ENCODE data around the gene IRF2BP1.

Gene IRF2BP1

DNA sequence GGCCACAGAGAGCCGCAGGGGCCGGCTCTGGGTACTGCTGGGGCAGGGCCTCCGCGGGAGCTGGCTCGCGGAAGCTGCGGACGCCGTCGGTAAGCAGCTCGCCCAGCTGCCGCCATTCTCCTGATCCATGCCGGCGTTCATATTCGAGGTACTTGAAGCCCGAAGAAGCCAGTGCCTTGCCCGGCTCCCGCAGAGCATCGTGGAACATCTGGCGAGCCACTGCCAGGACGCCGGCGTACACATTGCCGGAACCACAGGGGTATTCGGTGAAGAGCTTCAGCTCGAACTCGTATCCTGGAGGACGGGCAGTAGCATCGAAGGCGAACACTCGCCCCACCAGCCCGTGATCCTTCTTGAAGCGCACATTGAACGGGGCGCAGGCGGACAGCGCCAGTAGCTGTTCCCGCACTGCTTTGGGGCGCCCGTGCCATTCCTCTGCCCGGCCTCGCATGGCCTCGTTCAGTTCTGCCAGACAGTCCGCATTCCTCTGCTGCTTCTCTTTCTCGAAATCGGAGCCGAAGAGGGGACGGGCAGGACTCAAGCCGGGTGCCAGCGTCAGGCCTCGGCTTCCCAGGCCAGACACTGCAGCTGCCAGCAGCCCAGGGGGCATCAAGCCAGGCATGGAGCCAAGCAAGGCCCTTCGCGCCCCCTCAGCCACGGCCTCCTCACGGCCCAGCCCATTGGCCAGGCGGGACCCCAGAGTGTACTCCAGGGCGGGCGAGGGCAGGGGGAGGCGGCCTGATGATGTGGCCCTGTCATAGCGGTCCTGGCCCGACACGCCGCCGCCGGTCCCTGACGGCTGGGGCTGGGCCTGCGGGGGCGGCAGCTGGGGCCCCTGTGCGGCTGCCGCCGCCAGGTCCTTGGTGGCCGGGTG is 1.0 kb downstream of the IRF2BP1 start:
- TF ChIP-seq TAF1 (IDR thresholded peaks at IDR 0.05; ENCODE audit: borderline replicate concordance, low read depth, low read length), result no peak
- no peak for TF ChIP-seq POLR2A (IDR thresholded peaks at IDR 0.05; ENCODE audit: low read depth, low read length)
- TF ChIP-seq POLR2AphosphoS5 (IDR thresholded peaks at IDR 0.05; ENCODE audit: low read depth, low read length), result no peak
- FAIRE-seq (no peak), DNase-seq (ENCODE audit: insufficient read length) (peak; percentile 38)

DNA sequence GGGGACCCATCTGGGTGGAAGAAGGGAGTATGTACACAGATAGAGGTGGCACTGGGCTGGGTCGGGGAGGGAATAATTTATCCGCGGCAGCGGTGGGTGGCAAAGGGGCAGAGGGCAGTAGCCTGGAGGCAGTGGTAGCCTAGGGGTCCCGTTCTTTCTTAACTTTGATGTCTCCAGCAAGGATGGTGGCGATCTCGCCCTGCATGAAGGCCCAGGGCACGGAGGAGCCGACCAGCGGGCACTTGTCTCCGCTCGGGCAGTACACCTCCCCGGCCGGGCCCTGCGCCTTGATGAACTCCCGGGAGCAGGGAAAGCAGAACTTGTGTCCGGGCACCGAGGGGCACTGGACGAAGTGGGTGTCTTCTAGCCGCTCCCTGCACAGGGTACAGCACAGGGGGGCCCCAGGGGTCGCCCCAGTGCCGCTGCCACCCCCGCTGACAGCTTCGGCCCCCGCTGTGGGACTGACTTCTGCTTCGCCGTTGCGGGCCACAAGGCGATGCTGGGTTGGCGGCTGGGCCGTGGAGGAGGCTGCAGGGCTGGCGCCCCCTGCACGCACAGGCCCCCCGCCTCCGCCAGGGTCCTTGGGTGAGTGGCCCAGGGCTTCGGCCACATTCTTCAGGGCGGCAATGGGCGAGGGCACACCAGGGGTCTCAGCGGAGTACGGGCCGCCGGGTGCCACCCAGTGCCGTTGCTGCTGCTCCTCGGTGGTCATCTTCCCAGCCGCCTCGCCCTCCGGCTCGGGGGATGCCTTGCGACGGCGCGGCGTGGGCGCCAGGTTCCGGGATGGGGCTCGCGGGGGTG is 1.9 kb downstream of the IRF2BP1 start:
- no peak for FAIRE-seq

DNA sequence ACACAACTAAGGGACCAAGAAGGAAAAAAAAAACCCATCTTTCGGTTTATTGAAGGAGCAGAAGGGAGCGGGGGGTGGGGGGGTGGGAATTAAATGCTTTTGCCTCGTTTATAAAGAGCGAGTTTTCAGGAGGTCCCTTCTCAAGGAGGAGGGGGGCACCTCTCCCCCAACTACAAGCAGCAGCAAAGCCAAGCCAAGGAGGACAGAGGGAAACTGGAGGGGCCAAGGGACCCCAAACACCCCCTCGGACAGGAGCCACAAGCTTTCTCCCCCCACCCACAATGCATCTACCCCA is 2.4 kb downstream of the IRF2BP1 start:
- no peak for FAIRE-seq
- TF ChIP-seq TAF1 (IDR thresholded peaks at IDR 0.05; ENCODE audit: borderline replicate concordance, low read depth, low read length) (no peak), POLR2AphosphoS5 (IDR thresholded peaks at IDR 0.05; ENCODE audit: low read depth, low read length) (no peak), POLR2A (IDR thresholded peaks at IDR 0.05; ENCODE audit: low read depth, low read length) (no peak)
- DNase-seq (ENCODE audit: insufficient read length), result no peak

More for the DNA sequence above, 1.9 kb downstream of the IRF2BP1 start:
- DNase-seq (ENCODE audit: insufficient read length), result no peak
- TF ChIP-seq POLR2A (IDR thresholded peaks at IDR 0.05; ENCODE audit: low read depth, low read length) (no peak), TAF1 (IDR thresholded peaks at IDR 0.05; ENCODE audit: borderline replicate concordance, low read depth, low read length) (no peak), POLR2AphosphoS5 (IDR thresholded peaks at IDR 0.05; ENCODE audit: low read depth, low read length) (no peak)

DNA sequence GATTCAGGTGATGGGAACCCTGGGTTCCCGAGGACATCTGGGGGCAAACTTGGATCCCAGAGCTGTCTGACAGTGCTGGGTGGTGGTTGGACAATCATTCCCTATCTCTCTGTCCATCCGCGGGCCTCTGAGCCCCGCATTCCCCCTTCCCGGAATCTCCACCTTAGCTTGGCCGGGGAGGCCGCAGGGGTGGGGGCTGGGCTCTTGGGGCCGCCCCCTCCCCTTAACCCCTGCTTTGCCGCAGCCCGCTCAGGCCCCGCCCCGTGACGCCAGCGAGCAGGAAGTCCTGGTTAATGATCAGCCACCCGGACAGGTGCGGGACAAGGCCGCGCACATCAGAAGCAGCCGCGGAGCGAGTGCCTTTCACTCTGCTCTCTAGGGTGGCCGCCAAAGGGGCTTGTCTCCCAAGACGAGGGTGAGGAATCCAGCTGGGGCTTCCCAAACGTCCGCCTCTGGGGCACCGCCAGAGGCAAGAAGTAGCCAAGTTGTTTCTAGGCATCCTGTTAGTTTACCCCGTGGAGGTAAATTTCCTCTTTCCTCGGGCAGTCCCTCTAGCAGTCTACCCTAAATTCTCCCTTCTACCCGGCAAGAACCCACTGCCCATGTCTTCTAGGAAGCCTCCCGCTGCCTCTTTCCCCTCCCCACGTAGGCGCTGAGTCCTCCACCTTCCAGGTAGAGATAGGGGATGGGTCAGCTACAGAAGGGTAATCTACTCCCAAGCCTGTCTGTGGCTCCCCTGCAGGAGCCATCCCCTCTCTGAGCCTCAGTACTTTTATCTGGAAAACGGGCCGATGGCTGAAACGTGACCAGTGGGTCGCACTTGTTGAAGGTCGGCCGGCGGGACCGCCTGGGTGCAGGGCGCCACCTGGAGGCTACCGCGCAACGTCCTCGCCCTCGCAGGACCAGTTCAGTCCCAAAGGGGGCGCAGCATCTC is 3.0 kb downstream of the IRF2BP1 start:
- FAIRE-seq (peak; percentile 96), DNase-seq (ENCODE audit: insufficient read length) (peak; percentile 84)
- TF ChIP-seq POLR2A (IDR thresholded peaks at IDR 0.05; ENCODE audit: low read depth, low read length) (peak; percentile 43; the same call in 1 of the 2 replicates), POLR2AphosphoS5 (IDR thresholded peaks at IDR 0.05; ENCODE audit: low read depth, low read length) (no peak), TAF1 (IDR thresholded peaks at IDR 0.05; ENCODE audit: borderline replicate concordance, low read depth, low read length) (no peak)

DNA sequence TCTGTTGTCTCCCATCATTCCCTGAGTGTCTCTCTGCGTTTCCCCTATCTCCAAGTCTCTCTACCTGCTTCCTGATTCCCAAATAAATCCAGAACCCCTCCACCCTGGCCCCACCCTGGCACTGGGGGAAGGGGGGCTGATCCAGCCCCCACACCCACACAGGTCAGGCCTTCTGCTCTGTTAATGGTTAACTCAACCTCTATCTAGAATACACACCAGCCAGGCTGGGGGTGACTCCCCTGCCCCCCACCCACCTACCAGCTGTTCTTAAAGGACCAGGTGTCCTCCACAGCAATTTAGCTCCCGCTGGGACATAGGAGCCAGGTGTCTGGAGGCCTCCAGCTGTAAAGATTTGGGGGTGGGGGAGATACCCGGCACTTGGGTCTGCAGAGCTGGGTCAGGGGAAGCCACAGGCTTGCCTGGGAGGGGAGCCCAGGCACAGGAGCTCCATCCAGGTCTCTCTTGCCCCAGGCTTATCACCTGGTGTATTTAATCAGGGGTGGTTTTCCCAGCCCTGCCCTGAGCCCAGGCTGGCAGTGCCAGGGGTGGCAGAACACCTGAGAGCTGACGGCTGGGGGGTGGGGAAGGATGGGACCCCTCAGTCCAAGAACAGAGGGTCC is 3.9 kb downstream of the IRF2BP1 start:
- FAIRE-seq (no peak), DNase-seq (ENCODE audit: insufficient read length) (no peak)
- TF ChIP-seq POLR2AphosphoS5 (IDR thresholded peaks at IDR 0.05; ENCODE audit: low read depth, low read length), result no peak
- no peak for TF ChIP-seq POLR2A (IDR thresholded peaks at IDR 0.05; ENCODE audit: low read depth, low read length)
- no peak for TF ChIP-seq TAF1 (IDR thresholded peaks at IDR 0.05; ENCODE audit: borderline replicate concordance, low read depth, low read length)

DNA sequence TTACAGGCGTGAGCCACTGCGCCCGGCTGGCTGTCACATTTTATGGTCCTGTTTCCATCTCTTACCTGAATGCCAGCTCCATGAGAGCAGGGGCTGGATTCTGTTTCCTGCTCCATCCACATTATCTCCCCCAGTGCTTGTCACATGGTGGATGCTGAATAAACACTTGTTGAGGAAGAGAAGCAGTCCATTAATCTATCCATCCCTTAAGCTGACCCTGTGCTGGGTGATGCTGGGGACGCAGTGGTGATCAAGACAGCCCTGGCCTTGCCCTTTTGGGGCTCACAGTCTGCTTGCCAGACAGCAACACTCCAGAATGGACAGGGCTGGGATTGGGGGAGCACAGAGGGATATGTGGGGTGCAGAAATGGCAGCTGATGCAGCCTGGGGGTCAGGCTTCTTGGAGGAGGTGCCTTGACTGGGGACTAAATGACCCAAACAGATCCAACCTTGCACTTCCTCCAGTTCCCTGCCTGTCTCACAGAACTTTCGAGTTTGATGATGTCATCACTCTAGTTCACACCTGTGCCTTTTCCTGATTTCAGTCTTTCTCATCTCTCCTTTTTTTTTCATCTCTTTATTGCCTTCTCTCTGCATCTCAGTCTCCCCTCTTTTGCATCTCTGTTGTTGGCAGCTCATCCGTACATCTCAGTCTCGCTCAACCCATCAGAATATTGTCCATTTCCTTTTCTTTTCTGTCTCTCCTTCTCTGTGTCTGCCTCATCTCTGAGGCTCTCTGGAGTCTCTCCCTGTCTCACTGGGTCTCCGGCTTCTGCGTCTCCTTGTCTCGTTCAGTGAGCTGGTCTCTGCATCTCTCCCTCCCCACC is 4.6 kb downstream of the IRF2BP1 start:
- no peak for TF ChIP-seq POLR2A (IDR thresholded peaks at IDR 0.05; ENCODE audit: low read depth, low read length)
- TF ChIP-seq TAF1 (IDR thresholded peaks at IDR 0.05; ENCODE audit: borderline replicate concordance, low read depth, low read length), result no peak
- no peak for TF ChIP-seq POLR2AphosphoS5 (IDR thresholded peaks at IDR 0.05; ENCODE audit: low read depth, low read length)
- no peak for FAIRE-seq
- DNase-seq (ENCODE audit: insufficient read length), result no peak

DNA sequence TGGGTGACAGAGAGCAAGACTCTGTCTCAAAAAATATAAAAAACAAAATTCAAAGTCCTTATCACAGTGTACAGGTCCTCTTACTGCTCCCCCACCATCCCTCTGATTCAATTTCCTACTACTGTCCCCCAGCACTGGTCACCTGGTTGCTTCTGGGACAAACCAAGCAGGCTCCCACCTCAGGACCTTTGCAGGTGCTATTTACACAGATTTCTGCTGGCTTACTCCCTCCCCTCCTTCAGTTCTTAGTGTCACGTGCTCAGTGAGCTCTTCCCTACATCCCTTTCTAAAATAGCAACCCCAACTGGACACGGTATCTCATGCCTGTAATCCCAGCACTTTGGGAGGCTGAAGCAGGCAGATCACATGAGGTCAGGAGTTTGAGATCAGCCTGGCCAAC is 6.0 kb downstream of the IRF2BP1 start:
- TF ChIP-seq POLR2AphosphoS5 (IDR thresholded peaks at IDR 0.05; ENCODE audit: low read depth, low read length) (no peak), TAF1 (IDR thresholded peaks at IDR 0.05; ENCODE audit: borderline replicate concordance, low read depth, low read length) (no peak), POLR2A (IDR thresholded peaks at IDR 0.05; ENCODE audit: low read depth, low read length) (no peak)
- FAIRE-seq (no peak), DNase-seq (ENCODE audit: insufficient read length) (no peak)

DNA sequence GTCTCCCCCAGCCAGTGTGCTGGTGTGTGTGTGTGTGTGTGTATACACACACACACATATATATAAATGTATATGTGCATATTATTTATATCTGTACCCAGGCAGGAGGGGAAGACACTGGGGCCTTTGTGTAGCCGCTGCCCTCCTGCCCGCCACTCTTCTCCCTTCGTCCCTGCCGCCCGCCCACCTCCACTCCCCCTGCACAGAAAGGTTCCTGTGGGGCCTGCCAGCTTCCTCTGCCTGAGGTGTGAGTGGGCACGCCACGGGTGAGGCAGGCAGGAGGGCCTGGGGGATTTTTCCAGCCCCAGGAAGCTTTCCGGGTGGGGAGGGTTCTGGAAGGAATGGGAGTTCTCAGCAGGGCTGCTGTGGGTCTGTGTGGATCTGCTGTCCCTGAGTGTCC is 6.9 kb downstream of the IRF2BP1 start:
- FAIRE-seq (no peak), DNase-seq (ENCODE audit: insufficient read length) (no peak)
- TF ChIP-seq POLR2A (IDR thresholded peaks at IDR 0.05; ENCODE audit: low read depth, low read length) (no peak), POLR2AphosphoS5 (IDR thresholded peaks at IDR 0.05; ENCODE audit: low read depth, low read length) (no peak), TAF1 (IDR thresholded peaks at IDR 0.05; ENCODE audit: borderline replicate concordance, low read depth, low read length) (no peak)

DNA sequence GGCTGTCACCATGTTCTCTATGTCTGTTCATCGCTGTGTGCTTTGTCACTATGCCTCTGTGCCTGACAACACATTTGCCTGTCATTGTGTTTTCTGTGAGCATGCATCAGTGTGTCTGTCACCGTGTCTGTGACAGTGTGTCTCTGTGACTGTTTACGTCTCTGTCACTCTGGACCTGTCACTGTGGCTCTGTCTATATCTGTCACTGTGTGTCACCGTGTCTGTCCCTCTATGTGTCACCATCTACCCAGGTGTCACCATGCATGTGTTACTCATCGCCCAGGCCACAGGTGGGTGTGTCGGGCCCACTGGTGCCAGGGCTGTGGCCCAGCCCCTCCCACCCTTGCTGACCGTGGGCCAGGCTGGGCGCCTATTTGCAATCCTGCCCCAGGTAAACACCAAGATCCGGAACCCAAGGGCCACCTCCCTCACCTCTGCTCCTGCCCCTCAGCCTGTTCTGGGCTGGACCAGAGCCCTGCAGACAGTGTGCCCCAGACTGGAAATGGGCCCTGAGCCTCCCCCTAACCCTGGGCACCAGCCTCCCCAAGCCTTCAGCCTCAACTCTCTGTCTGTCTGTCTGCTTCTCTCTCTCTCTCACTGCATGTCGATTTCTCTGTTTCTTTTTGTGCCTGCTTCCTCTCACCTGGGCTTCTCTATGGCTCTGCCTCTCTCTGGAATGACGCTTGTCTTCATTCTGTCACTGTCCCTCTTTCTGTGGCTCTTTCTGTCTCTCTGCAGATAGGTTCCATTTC is 7.7 kb downstream of the IRF2BP1 start:
- TF ChIP-seq TAF1 (IDR thresholded peaks at IDR 0.05; ENCODE audit: borderline replicate concordance, low read depth, low read length) (no peak), POLR2A (IDR thresholded peaks at IDR 0.05; ENCODE audit: low read depth, low read length) (no peak), POLR2AphosphoS5 (IDR thresholded peaks at IDR 0.05; ENCODE audit: low read depth, low read length) (no peak)
- no peak for FAIRE-seq
- DNase-seq (ENCODE audit: insufficient read length), result no peak
